Measurements from ENCODE around the gene ZNF280B. TPM values are rescaled to one million over a fixed set of nuclear protein-coding genes. Genes with fewer than 3 reads are reported as not detected.

ZNF280B gene
- total RNA-seq, 1 donor: 1.1 TPM

- Histone ChIP-seq H3K27ac (ENCODE audit: low read depth, low read length) (no peak overlapping the region), H3K4me1 (ENCODE audit: insufficient read depth, low read length) (no peaks in the 10 kb centered on the region), H3K4me2 (ENCODE audit: insufficient read depth, low read length) (no peak overlapping the region), H4K20me1 (ENCODE audit: insufficient read depth, low read length) (no peaks in the 10 kb centered on the region), H2AFZ (ENCODE audit: low read length) (no peak overlapping the region), H3K79me2 (ENCODE audit: insufficient read depth, low read length) (no peaks in the 10 kb centered on the region), H3K9me3 (ENCODE audit: low read depth, low read length) (peaks cover 9% of the 10 kb centered on the region), H3K36me3 (ENCODE audit: insufficient read depth, low read length) (no peaks in the 10 kb centered on the region), H3K4me3 (ENCODE audit: insufficient read depth, low read length) (no peak overlapping the region), H3K27me3 (ENCODE audit: insufficient read depth, low read length) (peaks cover 6% of the 10 kb centered on the region)
- TF ChIP-seq CTCF (IDR thresholded peaks at IDR 0.05; ENCODE audit: extremely low read depth, low read depth, low read length): peak; percentile 74
- DNase-seq (ENCODE audit: insufficient read length, low spot score, missing footprints): no peak
Observed at GRCh38 chr22:22463855-22464540, 44.5 kb downstream of the ZNF280B start.

GRCh38 chr22:22462813-22463567 is 45.6 kb downstream of the ZNF280B start:
- Histone ChIP-seq H3K36me3 (ENCODE audit: insufficient read depth, low read length) (no peaks in the 10 kb centered on the region), H3K9me3 (ENCODE audit: low read depth, low read length) (peaks cover 10% of the 10 kb centered on the region), H3K4me3 (ENCODE audit: insufficient read depth, low read length) (no peak overlapping the region), H3K27ac (ENCODE audit: low read depth, low read length) (no peak overlapping the region), H3K4me2 (ENCODE audit: insufficient read depth, low read length) (no peak overlapping the region), H3K79me2 (ENCODE audit: insufficient read depth, low read length) (no peaks in the 10 kb centered on the region), H3K27me3 (ENCODE audit: insufficient read depth, low read length) (peaks cover 6% of the 10 kb centered on the region), H3K4me1 (ENCODE audit: insufficient read depth, low read length) (no peaks in the 10 kb centered on the region), H4K20me1 (ENCODE audit: insufficient read depth, low read length) (no peaks in the 10 kb centered on the region), H2AFZ (ENCODE audit: low read length) (no peak overlapping the region)
- no peak for DNase-seq (ENCODE audit: insufficient read length, low spot score, missing footprints)
- peak; percentile 39 for TF ChIP-seq CTCF (IDR thresholded peaks at IDR 0.05; ENCODE audit: extremely low read depth, low read depth, low read length)

- Histone ChIP-seq H3K4me2 (ENCODE audit: insufficient read depth, low read length) (no peak overlapping the region), H2AFZ (ENCODE audit: low read length) (no peak overlapping the region), H3K4me3 (ENCODE audit: insufficient read depth, low read length) (no peak overlapping the region), H3K9me3 (ENCODE audit: low read depth, low read length) (peaks cover 10% of the 10 kb centered on the region), H3K36me3 (ENCODE audit: insufficient read depth, low read length) (no peaks in the 10 kb centered on the region), H4K20me1 (ENCODE audit: insufficient read depth, low read length) (no peaks in the 10 kb centered on the region), H3K27me3 (ENCODE audit: insufficient read depth, low read length) (peaks cover 6% of the 10 kb centered on the region), H3K4me1 (ENCODE audit: insufficient read depth, low read length) (no peaks in the 10 kb centered on the region), H3K27ac (ENCODE audit: low read depth, low read length) (no peak overlapping the region), H3K79me2 (ENCODE audit: insufficient read depth, low read length) (no peaks in the 10 kb centered on the region)
- TF ChIP-seq CTCF (IDR thresholded peaks at IDR 0.05; ENCODE audit: extremely low read depth, low read depth, low read length): no peak
- no peak for DNase-seq (ENCODE audit: insufficient read length, low spot score, missing footprints)
Observed at GRCh38 chr22:22461583-22461982, 47.0 kb downstream of the ZNF280B start.

- Histone ChIP-seq H3K27ac (ENCODE audit: low read depth, low read length) (no peak overlapping the region), H4K20me1 (ENCODE audit: insufficient read depth, low read length) (no peaks in the 10 kb centered on the region), H3K4me1 (ENCODE audit: insufficient read depth, low read length) (no peaks in the 10 kb centered on the region), H3K9me3 (ENCODE audit: low read depth, low read length) (peaks cover 10% of the 10 kb centered on the region), H3K4me3 (ENCODE audit: insufficient read depth, low read length) (no peak overlapping the region), H2AFZ (ENCODE audit: low read length) (no peak overlapping the region), H3K79me2 (ENCODE audit: insufficient read depth, low read length) (no peaks in the 10 kb centered on the region), H3K36me3 (ENCODE audit: insufficient read depth, low read length) (no peaks in the 10 kb centered on the region), H3K27me3 (ENCODE audit: insufficient read depth, low read length) (peaks cover 6% of the 10 kb centered on the region), H3K4me2 (ENCODE audit: insufficient read depth, low read length) (no peak overlapping the region)
- DNase-seq (ENCODE audit: insufficient read length, low spot score, missing footprints): no peak
- TF ChIP-seq CTCF (IDR thresholded peaks at IDR 0.05; ENCODE audit: extremely low read depth, low read depth, low read length): no peak
Observed at GRCh38 chr22:22461111-22461510, 47.4 kb downstream of the ZNF280B start.
